LoVo (cell line): ENCODE data around the gene SLC7A14.
A peak's percentile ranks its signal among the peaks of the same experiment; 100 is the strongest.

Experiments
- DNase-seq: peaks from one replicate; pipeline ENCODE4 v3.0.0-alpha.2; 2016; ENCODE audit warnings: low spot score

The SLC7A14 gene

DNA sequence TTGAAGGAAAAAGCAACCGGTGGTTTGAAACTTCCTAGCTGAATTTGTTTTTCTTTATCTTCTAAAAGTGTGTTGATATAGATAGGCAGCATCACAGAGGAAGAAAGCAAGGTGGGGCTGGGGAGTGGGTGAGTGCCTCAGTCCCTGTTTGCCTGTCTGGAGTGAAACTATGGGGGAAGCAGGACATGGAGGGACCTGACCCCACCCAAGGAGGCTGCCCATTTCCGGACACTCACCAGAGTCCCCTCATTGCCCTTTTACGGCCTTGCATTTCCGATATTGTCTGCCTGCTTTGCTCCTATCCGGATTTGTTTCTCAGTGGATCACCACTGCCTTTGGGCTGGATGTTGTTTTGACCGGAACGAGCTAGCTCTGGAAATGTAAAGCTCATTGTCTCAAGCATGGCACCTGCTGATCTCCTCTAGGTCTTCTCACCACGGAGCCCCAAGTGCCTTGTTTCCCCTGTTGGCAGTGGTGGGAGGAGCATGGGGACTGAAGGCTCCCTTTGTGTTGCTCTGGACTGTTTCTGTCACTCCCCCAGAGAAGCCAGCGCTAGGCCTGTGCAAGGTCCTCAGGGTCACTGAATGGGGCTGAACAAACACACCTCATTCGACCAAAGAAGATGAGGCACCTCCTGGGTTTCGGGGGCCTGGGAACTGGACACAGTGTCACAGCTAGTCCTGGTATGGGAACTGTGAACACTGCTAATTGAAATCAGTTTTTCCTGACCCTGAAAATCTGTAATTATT is 160.2 kb downstream of the SLC7A14 start:
- DNase-seq, result no peak

DNA sequence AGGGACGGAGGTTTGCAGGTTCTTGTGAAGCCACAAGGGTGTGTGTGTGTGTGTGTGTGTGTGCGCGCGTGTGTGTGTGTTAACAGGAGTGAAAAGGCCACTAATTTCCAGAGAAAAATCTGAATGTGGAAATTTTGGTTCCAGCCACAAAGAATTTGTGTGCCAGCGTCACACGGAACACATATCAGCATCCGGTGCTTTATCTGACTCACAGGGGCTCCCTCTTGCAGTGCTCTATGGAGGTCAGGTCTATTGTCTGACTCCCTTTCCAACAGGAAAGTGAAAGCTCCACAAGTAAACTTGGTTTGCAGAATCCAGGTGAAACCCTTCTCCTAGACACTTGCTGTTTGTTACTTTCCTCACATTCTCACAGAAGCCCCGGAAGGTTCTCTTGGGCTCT is 161.0 kb downstream of the SLC7A14 start:
- no peak for DNase-seq

DNA sequence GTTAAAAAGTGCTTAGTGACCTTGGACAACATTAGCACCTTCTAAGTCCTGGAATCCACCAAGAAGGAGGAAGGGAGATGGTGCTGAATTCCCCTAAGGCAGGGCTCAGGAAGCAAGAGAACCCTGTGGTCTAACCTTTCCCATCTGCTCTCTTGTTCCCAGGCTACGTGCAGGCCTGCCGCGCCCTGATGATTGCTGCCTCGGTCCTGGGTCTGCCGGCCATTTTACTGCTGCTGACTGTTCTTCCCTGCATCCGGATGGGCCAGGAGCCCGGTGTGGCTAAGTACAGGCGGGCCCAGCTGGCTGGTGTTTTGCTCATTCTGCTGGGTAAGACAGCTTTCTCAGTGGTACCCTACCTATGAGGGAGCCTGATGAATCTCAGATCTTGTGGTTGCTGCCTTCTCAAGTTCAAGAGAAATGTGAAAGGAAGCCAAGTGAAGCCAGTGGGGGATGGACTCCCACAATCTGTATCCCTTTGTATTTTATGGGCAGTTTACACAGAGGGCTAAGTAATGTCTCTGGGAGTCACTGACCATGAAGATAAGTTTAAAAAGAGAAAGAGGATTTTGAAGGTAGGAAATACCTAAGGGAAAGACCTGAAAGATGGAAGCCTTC is 162.8 kb downstream of the SLC7A14 start:
- DNase-seq, result no peak

DNA sequence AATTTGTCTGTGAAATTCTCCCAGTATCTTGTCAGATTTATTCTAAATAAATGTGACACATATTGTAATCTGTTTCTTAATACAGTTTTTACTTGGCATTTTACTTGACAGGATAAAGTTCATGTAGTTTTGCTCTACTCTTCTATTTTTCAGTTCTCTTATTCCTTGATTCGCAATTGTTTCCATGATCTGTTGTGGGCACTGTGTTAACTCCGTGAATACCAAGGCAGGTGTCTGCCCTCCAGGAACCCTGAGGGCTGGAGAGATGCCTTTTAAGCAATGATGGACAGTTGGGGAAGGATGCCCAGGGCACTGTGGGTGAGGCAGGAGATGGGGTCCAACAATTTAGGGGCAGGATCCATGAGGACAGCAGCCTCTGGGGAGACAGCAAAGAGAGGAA is 164.1 kb downstream of the SLC7A14 start:
- no peak for DNase-seq

DNA sequence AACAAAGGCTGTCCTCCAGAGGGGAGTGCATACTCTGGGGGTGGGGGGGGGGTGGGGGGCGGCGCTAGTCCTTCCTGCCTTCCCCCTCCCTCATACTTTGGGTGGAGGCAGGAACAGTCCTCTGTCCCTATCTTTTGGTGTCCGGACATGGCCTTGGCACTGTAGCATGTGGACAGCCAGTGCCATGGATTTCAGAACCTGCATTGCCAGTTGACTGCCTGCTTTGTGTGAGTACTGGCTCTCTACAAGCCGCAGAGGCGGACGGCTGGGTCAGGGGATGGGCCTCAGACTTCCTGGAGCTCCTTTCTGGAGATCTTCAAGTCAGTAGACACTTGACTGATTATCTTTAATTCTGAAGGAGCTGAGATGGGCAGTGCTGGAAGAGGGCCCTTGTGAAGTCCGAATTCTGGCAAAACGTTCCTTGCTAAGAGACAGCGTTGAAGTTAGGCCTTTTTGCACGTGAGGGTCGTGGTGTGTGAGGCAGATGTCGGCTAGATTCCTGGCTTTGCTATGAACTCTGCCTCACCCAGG is 164.7 kb downstream of the SLC7A14 start:
- DNase-seq, result no peak

DNA sequence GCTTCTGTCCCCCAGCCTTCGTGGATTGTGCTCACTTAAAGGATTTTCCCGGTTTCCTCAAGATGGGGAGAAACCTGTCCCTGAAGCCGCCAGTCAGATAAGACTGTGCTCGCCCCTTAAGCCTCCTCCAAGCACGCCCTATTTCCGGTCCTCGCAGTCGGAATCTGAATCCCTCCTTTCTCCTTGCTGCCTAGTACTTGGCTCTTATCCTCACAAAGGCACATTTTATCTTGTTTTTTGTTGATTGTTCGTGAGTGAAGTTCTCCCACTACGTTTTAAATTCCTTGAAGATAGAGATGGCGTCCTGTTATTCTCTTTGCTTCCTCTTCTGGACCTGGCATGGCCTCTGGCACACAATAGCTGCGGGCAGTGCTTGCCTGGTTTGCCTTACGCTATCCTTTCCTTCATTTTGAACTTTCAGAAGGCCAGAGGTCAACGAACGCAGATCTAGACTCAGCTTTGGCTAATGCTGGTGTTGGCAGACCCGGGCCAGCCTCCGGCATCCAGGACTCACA is 165.5 kb downstream of the SLC7A14 start:
- DNase-seq, result no peak

DNA sequence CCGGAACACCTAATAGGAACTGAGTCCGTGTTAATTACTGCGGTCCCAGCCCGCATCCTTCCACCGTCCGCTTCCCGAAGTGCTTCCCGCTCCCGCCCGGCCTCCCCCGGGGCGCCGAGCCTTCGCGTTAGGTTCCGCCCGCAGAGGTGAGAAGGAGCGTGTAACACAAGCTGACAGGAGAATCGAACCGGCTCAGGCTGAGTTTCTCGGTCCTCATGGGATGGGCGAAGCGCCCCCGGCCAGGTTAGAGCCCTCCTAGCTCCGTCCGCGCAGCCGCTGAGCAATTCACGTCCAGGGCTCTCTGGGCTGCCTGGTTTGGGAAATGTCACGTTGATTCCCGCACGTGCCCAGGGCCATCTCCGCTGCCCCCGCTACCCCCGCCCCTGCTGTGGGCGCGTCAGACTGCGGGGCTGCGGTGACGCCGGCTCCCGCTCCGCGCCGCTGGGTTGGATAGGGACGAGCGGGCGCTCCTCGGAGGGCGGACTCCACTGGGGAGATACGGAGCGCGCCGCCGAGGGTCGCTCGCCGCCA is 166.3 kb downstream of the SLC7A14 start:
- DNase-seq, result no peak

DNA sequence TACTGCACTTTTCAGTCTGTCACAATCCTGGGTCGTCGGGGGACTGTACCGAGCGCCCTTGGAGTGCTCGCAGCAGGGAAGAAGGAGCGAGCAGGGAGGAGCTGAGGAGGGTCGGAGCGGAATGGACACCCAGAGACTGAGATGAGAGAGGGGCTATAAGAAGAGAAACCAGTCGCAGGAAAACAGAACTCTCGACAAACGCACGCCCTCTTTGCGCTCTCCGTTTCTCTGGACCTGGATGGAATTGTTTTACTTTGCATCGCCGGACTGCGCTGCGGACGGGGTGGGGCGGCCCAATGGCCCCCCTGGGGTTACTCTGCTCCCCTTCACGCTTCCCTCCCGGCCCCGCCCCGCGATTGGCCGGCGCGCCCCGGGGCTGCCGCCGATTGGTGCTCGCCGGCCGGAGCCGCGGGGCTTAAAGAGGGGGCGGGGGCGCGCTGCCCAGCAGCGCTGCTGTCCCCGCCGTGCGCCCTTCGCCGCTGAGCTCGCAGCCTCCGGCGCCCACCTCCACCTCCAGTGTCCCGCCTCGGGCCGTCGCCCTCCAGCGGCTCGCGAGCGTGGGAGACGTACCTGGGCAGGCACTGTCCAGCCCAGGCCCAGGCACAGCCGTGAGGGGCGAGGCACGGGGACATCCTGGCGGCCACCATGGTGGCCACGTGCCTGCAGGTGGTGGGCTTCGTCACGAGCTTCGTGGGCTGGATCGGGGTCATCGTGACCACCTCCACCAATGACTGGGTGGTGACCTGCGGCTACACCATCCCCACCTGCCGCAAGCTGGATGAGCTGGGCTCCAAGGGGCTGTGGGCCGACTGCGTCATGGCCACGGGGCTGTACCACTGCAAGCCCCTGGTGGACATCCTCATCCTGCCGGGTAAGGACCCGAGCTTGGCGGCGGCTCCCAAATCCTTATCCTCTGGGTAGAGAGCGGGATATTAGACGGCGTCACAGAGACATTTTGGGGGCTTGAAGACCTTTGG is 167.2 kb downstream of the SLC7A14 start, which contains the start of gene CLDN11:
Gene CLDN11 (plus strand): TSS at position 447 of the 977 bp plus-strand sequence. CDS start 199 bp downstream, at position 646.
- DNase-seq, result peak; percentile 47

DNA sequence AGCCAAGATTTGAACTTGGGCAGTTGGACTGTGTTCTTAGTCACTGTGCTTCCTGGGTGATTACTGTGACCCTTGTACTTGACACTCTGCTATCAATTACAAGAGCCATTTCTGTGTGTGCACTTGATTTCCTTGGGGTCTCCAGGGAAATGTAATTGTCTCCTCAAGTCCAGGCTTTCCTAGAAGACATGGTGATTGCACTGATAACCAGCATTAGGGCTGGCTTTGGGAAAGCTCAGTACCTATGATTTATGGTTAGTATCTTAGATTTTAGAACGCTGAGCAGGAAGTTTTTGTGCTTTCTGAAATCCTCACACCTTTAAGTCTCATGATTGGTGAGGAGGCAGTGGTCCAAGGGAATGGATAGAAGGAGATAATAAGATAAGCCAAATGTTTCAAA is 168.8 kb downstream of the SLC7A14 start:
- DNase-seq, result no peak

DNA sequence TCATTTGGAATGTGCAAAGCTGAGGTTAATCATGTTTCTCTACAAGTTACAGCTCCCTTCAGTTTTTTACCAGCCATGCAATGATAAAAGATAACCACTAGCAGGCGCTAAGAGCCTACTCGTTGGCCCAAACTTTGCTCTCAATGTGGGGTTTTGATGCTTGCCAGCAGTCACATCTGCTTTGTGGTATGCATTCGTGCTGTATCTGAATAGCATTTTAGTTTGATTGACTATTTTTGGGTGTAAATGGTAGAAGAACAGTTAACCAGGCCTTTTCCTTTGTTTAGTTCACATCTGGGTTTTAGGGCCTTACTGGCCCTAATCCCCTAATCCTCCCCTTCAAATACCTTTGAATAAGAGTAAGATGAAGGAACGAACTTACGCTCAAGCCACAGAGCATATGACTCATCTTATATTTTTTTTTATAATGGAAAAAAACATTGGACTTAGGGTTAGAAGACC is 171.6 kb downstream of the SLC7A14 start:
- peak; percentile 64 for DNase-seq

DNA sequence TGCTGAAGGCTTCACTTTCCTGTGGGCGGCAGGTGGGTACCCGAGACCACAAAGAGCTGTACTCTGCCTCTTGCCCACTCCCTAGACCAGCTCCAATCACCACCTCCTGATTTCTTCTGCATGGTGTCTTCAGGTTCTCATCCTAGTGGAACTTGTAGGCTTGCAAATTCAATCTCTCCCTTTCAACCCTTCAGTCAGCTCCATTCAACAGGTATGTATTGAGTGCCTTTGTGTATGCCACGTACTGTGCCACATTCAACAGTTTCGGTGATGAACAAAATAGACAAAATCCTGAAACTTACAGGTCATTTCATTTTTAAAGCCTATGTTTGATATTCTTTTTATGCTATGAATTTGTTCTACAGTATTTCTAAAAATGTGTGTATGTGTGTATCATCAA is 172.6 kb downstream of the SLC7A14 start:
- no peak for DNase-seq

DNA sequence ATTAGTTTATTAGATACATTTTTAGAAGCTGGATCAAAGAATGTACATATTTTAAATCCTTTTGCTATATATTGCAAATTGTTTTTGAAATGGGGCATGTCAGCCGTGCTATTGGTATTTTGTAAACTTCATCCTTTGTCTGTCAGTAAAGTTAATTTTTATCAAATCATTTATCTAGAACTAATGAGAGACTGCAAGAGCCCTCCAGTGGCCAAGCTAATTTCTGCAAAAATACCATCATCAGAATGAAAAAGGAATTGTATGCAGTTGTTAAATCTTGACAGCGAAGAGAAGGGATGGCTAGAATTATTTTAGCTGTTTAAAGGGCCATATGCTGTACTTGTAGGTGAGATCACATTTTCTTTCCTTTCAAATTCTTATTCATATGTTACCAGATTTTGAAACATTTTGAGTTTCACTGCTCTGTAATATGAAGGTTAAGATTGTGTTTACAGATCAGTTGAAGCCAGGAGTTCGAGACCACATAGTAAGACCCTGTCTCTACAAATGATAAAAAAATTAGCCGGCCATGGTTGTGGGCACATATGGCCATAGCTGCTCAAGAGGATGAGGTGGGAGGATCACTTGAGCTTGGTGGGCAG is 175.3 kb downstream of the SLC7A14 start:
- peak; percentile 26 for DNase-seq
